Activated naive CD8-positive, alpha-beta T cell treated with anti-CD3 and anti-CD28 coated beads for 36 hours (primary cell): ENCODE results near the gene GPBAR1. TPM values are rescaled to one million over a fixed set of nuclear protein-coding genes. Genes with fewer than 3 reads are reported as not detected.

Experiments used
- DNase-seq: peaks from one replicate; pipeline ENCODE4 v3.0.0; 2021
- H3K27ac Mint-ChIP-seq: one replicate; pipeline ENCODE4 v1.8.0; 2022; ENCODE audit warnings: mild to moderate bottlenecking, moderate library complexity, mixed read lengths
- H3K27me3 Mint-ChIP-seq: one replicate; pipeline ENCODE4 v1.8.0; 2022; ENCODE audit warnings: mild to moderate bottlenecking, mixed read lengths
- H3K36me3 Mint-ChIP-seq: one replicate; pipeline ENCODE4 v1.8.0; 2021; ENCODE audit warnings: mild to moderate bottlenecking, mixed read lengths
- H3K4me1 Mint-ChIP-seq: one replicate; pipeline ENCODE4 v1.8.0; 2021; ENCODE audit warnings: mixed read lengths
- H3K4me3 Mint-ChIP-seq: one replicate; pipeline ENCODE4 v1.8.0; 2022; ENCODE audit warnings: mild to moderate bottlenecking, moderate library complexity, mixed read lengths
- H3K9me3 Mint-ChIP-seq: one replicate; pipeline ENCODE4 v1.8.0; 2022; ENCODE audit warnings: mixed read lengths
- total RNA-seq, 2 experiments: library from RNA; stranded (reverse); gene quantifications; one replicate each; pipeline ENCODE4 v1.2.3, GENCODE V29; 2021

Gene GPBAR1
- total RNA-seq, 2 experiments from 2014 or later, result 0.24 to 0.58 TPM

DNA sequence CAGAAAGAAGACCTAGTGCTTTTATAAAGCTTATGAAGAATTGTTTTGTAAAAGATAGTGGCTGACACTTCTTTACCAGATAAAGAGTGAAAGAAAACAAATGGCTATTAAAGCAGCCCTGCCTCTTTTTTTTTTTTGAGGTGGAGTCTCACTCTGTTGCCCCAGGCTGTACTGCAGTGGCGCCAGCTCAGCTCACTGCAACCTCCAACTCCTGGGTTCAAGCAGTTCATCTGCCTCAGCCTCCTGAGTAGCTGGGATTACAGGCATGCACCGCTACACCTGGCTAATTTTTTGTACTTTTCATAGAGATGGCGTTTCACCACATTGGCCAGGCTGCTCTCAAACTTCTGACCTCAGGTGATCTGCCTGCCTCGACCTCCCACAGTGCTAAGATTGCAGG is 31.0 kb upstream of the GPBAR1 start:
- Mint-ChIP-seq H3K36me3 (peaks cover 78% of the 10 kb centered on the region), H3K27me3 (no peaks in the 10 kb centered on the region), H3K9me3 (peaks cover 1% of the 10 kb centered on the region), H3K27ac (peak overlapping the region; percentile 76), H3K4me1 (peaks cover 71% of the 10 kb centered on the region), H3K4me3 (peak overlapping the region; percentile 22)
- DNase-seq, result peak; percentile 21

DNA sequence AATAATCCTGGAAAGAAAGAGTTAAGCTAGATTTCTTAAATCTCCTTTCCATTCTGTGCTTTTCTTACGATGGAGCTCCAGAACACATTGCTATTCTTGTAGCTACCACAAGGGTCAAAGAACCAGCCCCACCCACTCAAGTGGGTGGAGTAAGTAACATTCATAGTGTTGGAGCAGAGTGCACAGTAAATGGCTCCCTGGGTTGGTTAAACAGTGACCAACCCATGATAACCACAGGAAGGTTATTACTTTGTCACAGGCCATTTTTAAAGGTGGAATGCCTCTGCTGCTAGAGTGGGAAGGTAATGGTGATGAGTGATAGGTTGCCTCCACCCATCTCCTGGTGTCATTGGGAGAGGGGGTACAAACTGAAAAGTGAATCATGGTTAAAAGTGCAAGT is 29.9 kb upstream of the GPBAR1 start:
- H3K4me1 Mint-ChIP-seq, result peaks cover 62% of the 10 kb centered on the region

DNA sequence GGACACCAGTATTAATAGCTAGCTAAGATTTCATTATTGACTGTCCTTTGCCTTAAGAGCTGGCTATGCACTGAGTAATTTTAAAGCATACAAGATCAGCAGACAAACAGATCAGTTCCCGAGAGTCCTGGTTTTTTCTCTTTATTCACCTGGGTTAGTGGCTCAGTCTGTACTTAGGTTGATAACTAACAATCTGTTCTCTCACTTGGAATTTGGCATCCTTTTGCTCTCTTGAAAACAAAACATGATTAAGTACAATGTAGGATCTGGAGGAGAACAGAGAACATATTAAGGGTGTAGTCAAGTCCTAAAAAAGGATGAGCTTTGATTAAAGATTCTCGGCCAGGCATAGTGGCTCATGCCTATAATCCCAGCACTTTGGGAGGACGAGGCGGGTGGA is 27.3 kb upstream of the GPBAR1 start:
- H3K27ac Mint-ChIP-seq, result peak overlapping the region; percentile 62
- peaks cover 45% of the 10 kb centered on the region for H3K4me1 Mint-ChIP-seq
- H3K9me3 Mint-ChIP-seq, result no peaks in the 10 kb centered on the region
- peaks cover 64% of the 10 kb centered on the region for H3K36me3 Mint-ChIP-seq
- H3K4me3 Mint-ChIP-seq, result no peak overlapping the region
- DNase-seq, result no peak
- no peaks in the 10 kb centered on the region for H3K27me3 Mint-ChIP-seq

More for the DNA sequence above, 29.9 kb upstream of the GPBAR1 start:
- DNase-seq, result peak; percentile 36
- Mint-ChIP-seq H3K9me3 (peaks cover 1% of the 10 kb centered on the region), H3K27me3 (no peaks in the 10 kb centered on the region), H3K27ac (peak overlapping the region; percentile 76), H3K4me3 (peak overlapping the region; percentile 22), H3K36me3 (peaks cover 77% of the 10 kb centered on the region)

DNA sequence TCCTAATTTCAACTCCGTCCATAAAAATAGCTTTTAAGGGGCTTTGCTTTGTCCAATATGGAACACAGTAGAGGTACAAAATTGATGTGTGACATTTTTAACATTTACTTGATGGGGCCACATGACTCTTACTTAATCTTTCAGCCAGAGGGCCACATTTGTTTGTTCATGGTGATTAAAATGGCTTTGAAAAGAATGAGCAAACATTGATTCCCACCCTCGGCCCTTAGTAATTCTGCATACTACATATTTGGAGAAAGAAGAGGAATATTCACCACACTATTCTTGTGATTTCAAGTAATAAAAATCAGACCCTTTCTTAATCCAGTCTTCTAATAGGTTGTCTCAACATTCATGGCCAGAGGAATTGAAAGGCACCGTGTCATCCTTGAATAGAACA is 26.3 kb upstream of the GPBAR1 start:
- Mint-ChIP-seq H3K36me3 (peaks cover 69% of the 10 kb centered on the region), H3K27ac (peak overlapping the region; percentile 83), H3K9me3 (no peaks in the 10 kb centered on the region), H3K27me3 (no peaks in the 10 kb centered on the region), H3K4me1 (peaks cover 41% of the 10 kb centered on the region), H3K4me3 (no peak overlapping the region)
- DNase-seq, result no peak

DNA sequence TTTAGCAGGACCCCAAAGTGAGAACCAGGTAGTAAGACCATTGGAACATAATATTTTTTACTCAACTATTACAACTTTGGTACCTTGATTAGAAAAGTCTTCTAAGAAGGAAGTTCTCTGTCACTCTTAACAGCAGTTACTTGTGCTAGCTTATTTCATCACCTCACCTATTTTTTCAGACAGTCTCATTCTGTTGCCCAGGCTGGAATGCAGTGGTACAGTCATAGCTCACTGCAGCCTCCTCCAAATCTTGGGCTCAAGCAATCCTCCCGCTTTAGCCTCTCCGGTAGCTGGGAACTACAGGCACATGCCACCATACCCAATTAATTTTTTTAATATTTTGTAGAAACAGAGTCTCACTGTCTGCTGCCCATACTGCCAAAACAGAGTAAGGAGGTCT is 25.8 kb upstream of the GPBAR1 start:
- H3K27ac Mint-ChIP-seq, result peak overlapping the region; percentile 83

DNA sequence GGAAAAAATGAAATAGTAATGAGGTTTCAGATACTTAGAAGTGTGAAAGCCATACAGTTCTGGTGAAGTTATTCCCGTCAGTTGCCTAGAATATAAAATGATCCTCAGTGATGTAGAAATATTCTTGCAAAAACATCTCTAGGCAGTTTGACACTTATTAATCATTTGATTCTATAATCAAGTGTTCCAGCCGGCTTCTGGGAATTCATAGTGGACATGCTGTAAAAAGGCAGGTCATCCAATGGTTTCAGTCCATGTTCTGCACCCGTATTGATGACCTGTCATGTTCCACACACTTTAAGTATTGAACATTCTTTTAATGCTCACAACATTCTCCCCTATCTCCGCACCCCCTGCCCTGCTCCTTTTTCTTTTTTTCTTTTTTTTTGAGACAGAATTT is 24.0 kb upstream of the GPBAR1 start:
- H3K4me3 Mint-ChIP-seq, result no peak overlapping the region
- H3K27ac Mint-ChIP-seq, result no peak overlapping the region
- peaks cover 22% of the 10 kb centered on the region for H3K4me1 Mint-ChIP-seq
- DNase-seq, result no peak
- H3K36me3 Mint-ChIP-seq, result peaks cover 64% of the 10 kb centered on the region
- no peaks in the 10 kb centered on the region for H3K9me3 Mint-ChIP-seq
- H3K27me3 Mint-ChIP-seq, result no peaks in the 10 kb centered on the region

More for the DNA sequence above, 25.8 kb upstream of the GPBAR1 start:
- Mint-ChIP-seq H3K27me3 (no peaks in the 10 kb centered on the region), H3K4me1 (peaks cover 39% of the 10 kb centered on the region), H3K36me3 (peaks cover 74% of the 10 kb centered on the region), H3K9me3 (no peaks in the 10 kb centered on the region), H3K4me3 (no peak overlapping the region)
- DNase-seq, result no peak

DNA sequence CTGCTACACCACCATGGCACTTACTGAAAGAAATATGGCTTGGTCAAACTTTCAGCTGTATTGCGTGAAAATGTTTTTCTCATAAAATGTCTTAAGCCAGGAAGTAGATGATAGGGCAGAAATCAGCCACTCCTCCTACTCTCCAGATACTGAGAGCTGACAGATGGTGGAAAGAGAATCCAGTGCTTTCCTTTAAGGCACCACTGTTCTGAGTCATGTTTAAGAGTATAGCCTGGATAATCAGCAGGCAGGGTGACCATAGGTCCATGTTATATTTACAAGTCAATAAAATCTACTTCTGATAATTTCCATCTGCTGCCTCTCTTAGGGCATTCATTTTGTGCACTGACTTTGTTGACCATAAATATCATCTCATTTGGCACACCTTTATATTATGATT is 21.9 kb upstream of the GPBAR1 start:
- Mint-ChIP-seq H3K27me3 (no peaks in the 10 kb centered on the region), H3K27ac (no peak overlapping the region), H3K9me3 (no peaks in the 10 kb centered on the region), H3K4me3 (no peak overlapping the region), H3K36me3 (peaks cover 62% of the 10 kb centered on the region), H3K4me1 (peaks cover 29% of the 10 kb centered on the region)
- no peak for DNase-seq

DNA sequence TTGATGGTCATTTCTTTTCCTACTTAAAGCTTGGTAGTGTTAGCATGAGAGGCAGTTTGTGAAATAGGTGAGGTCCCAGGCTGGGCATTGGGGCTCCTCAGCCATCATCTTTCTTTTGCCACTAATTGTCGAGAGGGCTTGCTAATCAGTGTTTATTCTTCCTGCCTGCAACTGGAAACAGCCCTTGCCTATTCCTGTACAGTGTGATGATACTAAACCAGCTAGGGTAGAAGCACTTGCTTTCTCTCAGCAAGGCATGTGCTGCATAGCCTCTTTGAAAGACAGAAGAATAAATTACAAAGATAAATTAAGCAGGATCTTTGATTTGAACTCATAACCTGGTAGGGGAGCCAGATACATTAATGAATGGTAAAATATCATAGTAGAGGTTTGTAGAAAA is 16.6 kb upstream of the GPBAR1 start:
- Mint-ChIP-seq H3K4me1 (peaks cover 33% of the 10 kb centered on the region), H3K36me3 (peaks cover 57% of the 10 kb centered on the region), H3K9me3 (no peaks in the 10 kb centered on the region), H3K27me3 (no peaks in the 10 kb centered on the region), H3K27ac (peak overlapping the region; percentile 74), H3K4me3 (no peak overlapping the region)
- DNase-seq, result no peak

DNA sequence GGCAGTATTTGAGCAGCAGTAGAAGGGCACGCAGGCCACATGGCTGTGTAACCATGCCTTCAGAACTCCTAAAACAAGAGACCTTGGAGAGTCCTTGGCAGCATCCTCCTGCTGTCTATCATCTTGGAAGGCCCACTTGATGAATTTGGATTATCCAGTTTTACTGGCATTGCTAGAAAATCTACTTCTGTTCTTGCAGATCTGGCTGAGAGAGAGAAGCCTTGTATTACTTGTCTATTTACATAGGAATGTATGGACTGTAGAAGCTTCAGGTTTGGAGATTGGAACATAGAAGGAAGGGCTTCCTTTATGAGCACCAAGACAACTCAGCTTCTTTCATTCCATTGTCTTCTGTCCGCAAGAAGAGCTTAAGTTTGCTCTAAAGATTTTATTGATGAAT is 16.1 kb upstream of the GPBAR1 start:
- no peaks in the 10 kb centered on the region for H3K9me3 Mint-ChIP-seq
- H3K27ac Mint-ChIP-seq, result peak overlapping the region; percentile 74
- no peaks in the 10 kb centered on the region for H3K27me3 Mint-ChIP-seq
- H3K4me3 Mint-ChIP-seq, result no peak overlapping the region
- DNase-seq, result no peak
- H3K4me1 Mint-ChIP-seq, result peaks cover 34% of the 10 kb centered on the region
- peaks cover 58% of the 10 kb centered on the region for H3K36me3 Mint-ChIP-seq

DNA sequence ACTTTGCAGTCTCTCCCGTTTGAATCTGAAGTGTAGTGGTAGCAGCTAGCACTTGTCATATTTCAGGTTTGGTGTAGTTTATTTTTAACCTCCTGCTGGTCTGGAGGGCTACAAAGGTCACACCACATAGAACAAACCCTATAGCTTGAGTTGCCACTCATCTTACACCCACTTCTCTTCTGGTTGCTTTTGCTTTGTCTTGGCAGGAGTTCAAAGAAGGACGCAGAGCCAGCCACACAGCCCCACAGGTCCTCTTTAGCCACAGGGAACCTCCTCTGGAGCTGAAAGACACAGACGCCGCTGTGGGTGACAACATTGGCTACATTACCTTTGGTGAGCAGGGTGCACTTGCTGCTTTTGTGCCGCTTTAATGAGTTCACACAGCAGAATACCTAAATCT is 15.6 kb upstream of the GPBAR1 start:
- no peak for DNase-seq
- Mint-ChIP-seq H3K4me3 (no peak overlapping the region), H3K27me3 (no peaks in the 10 kb centered on the region), H3K9me3 (no peaks in the 10 kb centered on the region), H3K36me3 (peaks cover 58% of the 10 kb centered on the region), H3K4me1 (peaks cover 37% of the 10 kb centered on the region), H3K27ac (peak overlapping the region; percentile 74)

DNA sequence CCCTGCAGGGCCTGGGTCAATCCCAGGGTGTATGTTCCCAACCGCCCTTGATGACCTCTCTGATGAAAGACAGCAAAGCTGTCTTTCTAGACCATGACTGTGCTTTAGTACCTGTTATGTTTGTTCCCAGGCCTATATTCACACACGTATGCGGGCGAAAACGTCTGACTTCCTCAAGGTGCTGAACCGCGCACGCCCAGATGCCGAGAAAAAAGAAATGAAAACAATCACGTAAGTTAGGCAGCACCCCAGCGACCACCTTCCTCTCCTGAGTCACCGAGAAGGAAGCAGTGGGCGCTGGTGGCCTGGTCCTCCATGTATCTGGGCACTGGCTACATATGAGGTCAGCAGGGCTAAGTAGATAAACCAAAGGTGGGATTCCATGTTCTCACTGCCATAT is 11.1 kb upstream of the GPBAR1 start:
- no peaks in the 10 kb centered on the region for H3K27me3 Mint-ChIP-seq
- H3K9me3 Mint-ChIP-seq, result no peaks in the 10 kb centered on the region
- no peak for DNase-seq
- peak overlapping the region; percentile 51 for H3K27ac Mint-ChIP-seq
- no peak overlapping the region for H3K4me3 Mint-ChIP-seq
- H3K4me1 Mint-ChIP-seq, result peaks cover 29% of the 10 kb centered on the region
- peaks cover 46% of the 10 kb centered on the region for H3K36me3 Mint-ChIP-seq

DNA sequence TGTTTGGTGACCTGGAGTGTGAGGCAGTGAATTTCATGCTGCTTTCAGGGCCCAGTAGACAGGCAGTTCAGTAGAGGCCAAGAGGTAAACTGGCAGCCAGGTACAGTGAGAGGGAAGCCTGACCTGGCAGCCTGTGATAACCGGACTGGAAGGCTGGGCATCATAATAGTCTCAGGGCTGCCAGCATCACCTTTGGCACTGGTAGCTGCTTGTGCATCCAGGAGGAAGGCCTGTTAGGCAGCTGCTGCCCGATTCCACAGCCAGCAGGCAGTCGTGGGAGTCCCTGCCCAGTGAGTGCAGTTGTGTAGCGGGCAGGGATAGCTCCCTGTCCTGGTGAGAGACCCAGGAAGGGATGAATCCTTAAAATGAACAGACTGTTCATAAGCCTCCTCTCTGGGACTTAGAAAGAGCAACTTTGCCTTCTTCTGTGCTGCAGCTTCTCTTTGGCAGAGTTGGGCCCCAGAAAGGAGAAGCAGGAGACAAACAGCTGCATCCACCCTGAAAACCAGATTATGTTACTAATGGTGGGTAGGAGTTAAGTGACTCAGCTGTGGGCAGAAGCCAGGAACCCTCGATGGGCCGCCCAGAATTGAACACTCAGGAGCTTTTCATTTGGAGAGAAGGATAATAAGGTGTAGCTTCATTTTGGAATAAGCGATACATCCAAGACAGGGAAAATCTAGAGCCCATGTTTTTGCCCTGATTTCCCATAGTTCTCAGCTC is 8.1 kb upstream of the GPBAR1 start:
- Mint-ChIP-seq H3K27ac (peak overlapping the region; percentile 70), H3K27me3 (no peaks in the 10 kb centered on the region), H3K9me3 (no peaks in the 10 kb centered on the region), H3K36me3 (peaks cover 39% of the 10 kb centered on the region), H3K4me1 (peaks cover 37% of the 10 kb centered on the region), H3K4me3 (no peak overlapping the region)
- DNase-seq, result no peak

DNA sequence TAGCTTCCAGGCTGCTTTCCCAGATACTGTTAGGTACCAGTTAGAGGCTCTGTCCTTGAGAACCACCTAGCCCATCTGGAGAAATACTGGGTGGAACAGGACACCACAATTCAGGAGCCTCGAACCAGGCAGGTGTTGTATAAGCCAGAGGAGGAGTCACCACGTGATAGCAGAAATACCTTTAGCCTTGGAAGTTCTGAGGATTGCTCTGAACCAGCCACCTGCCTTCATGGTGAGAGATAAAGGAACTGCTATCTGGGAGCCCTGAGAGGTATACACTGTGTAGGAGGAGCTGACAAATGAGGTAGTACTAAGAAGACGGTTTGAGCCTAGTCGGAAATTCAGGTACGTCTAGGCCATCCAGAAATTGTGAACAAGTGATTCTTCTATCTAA is 7.6 kb upstream of the GPBAR1 start:
- DNase-seq, result no peak
- Mint-ChIP-seq H3K4me3 (no peak overlapping the region), H3K27ac (peak overlapping the region; percentile 51), H3K9me3 (no peaks in the 10 kb centered on the region), H3K4me1 (peaks cover 39% of the 10 kb centered on the region), H3K36me3 (peaks cover 39% of the 10 kb centered on the region), H3K27me3 (no peaks in the 10 kb centered on the region)

DNA sequence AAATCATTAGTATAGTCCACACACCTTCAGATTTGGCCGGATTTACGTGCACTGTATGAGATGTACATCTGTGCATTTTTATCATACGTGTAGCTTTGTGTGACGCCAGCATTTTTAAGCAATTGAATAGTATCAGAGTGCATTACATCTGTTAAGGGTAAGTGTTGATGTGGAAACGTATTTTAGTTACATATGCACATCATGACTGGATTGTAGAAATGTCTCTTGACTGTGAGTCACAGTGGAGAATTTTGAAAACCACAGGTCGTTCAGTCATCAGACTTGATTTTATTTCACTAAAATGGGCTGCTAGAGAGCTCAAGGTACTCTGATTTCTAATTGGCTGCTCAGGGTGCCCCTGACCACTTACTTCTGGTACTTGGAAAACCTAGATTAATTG is 5.4 kb upstream of the GPBAR1 start:
- H3K27ac Mint-ChIP-seq, result peak overlapping the region; percentile 60
- H3K36me3 Mint-ChIP-seq, result peaks cover 27% of the 10 kb centered on the region
- no peak for DNase-seq
- no peaks in the 10 kb centered on the region for H3K9me3 Mint-ChIP-seq
- H3K4me1 Mint-ChIP-seq, result peaks cover 35% of the 10 kb centered on the region
- H3K27me3 Mint-ChIP-seq, result no peaks in the 10 kb centered on the region
- H3K4me3 Mint-ChIP-seq, result no peak overlapping the region

DNA sequence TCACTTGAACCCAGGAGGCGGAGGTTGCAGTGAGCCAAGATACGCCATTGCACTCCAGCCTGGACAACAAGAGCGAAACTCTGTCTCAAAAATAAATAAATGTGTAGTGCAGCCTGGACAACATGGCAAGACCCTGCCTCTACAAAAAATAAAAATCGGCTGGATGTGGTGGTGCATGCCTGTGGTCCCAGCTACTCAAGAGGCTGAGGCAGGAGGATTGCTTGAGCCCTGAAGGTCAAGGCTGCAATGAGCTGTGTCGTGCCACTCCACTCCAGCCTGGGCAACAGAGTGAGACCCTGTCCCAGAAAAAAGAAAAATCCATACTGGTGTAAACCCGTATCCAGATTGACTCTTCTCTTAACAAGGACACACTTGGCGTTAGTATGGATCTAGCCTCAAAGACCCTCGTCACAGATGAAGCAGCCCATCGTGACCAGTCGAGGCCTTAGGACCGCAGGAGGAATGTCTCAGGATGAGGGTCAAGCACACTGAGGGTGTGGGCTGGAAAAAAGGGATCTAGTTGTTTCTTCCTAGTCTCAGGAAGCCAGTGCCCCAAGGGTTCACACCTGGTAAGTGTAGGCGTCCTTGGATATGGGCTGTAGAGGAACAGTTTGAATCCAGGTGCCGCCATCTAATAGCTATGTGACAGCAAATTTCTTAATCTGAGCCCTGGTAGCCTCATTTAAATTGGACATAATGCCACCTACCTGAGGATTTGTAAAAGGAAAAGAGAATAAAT is 4.0 kb upstream of the GPBAR1 start:
- H3K27ac Mint-ChIP-seq, result peak overlapping the region; percentile 82
- no peaks in the 10 kb centered on the region for H3K27me3 Mint-ChIP-seq
- H3K36me3 Mint-ChIP-seq, result peaks cover 20% of the 10 kb centered on the region
- peaks cover 33% of the 10 kb centered on the region for H3K4me1 Mint-ChIP-seq
- no peak for DNase-seq
- H3K4me3 Mint-ChIP-seq, result no peak overlapping the region
- no peaks in the 10 kb centered on the region for H3K9me3 Mint-ChIP-seq
